ENCODE results near the gene IGF1. TPM values are rescaled to one million over a fixed set of nuclear protein-coding genes. Genes with fewer than 3 reads are reported as not detected.

IGF1 gene
- total and polyA plus RNA-seq, 2 experiments from 2014 or later: 2.3 to 2.9 TPM

- Histone ChIP-seq H3K9ac (no peak overlapping the region), H3K36me3 (ENCODE audit: low read depth) (no peaks in the 10 kb centered on the region), H3F3A (ENCODE audit: insufficient read depth) (no peaks in the 10 kb centered on the region), H3K9me2 (ENCODE audit: insufficient read depth) (no peaks in the 10 kb centered on the region), H3K4me1 (ENCODE audit: insufficient read depth) (no peaks in the 10 kb centered on the region), H3K27ac (no peak overlapping the region), H3K27me3 (replicated peaks; ENCODE audit: insufficient read depth) (no peaks in the 10 kb centered on the region), H3K9me3 (ENCODE audit: low read depth) (no peaks in the 10 kb centered on the region), H3K79me2 (ENCODE audit: insufficient read depth) (no peaks in the 10 kb centered on the region), H4K20me1 (ENCODE audit: insufficient read depth) (no peaks in the 10 kb centered on the region), H3K4me3 (no peak overlapping the region), H2AFZ (no peak overlapping the region), H3K4me2 (ENCODE audit: unreplicated experiment) (no peak overlapping the region)
- DNase-seq: peak; percentile 6
- 4% methylated on average over 7 of the region's 7 CpGs for WGBS, 2 experiments (ENCODE audit: low coverage in 1 of 2, low lambda C conversion rate in 2 of 2, missing lambda C conversion rate in 2 of 2)
- in situ Hi-C loops (cut with MboI): no loop called here
- TF ChIP-seq EZH2phosphoT487 (IDR thresholded peaks at IDR 0.05; ENCODE audit: insufficient read depth, low read depth) (no peak), EZH2 (IDR thresholded peaks at IDR 0.05; ENCODE audit: insufficient read depth, poor library complexity, severe bottlenecking) (no peak)
Measured at GRCh38 chr12:102406033-102406584, 74.3 kb downstream of the IGF1 start.

- Histone ChIP-seq H4K20me1 (ENCODE audit: insufficient read depth) (no peaks in the 10 kb centered on the region), H3K4me2 (ENCODE audit: unreplicated experiment) (no peak overlapping the region), H3K36me3 (ENCODE audit: low read depth) (no peaks in the 10 kb centered on the region), H3K4me1 (ENCODE audit: insufficient read depth) (no peaks in the 10 kb centered on the region), H3K4me3 (no peak overlapping the region), H3K79me2 (ENCODE audit: insufficient read depth) (no peaks in the 10 kb centered on the region), H3K27ac (no peak overlapping the region), H2AFZ (no peak overlapping the region), H3K9ac (no peak overlapping the region), H3K27me3 (replicated peaks; ENCODE audit: insufficient read depth) (no peaks in the 10 kb centered on the region), H3F3A (ENCODE audit: insufficient read depth) (no peaks in the 10 kb centered on the region), H3K9me3 (ENCODE audit: low read depth) (no peaks in the 10 kb centered on the region), H3K9me2 (ENCODE audit: insufficient read depth) (no peaks in the 10 kb centered on the region)
- DNase-seq: no peak
- 73 to 77% methylated on average over 2 of the region's 2 CpGs for WGBS, 2 experiments (ENCODE audit: low coverage in 1 of 2, low lambda C conversion rate in 2 of 2, missing lambda C conversion rate in 2 of 2)
- TF ChIP-seq EZH2phosphoT487 (IDR thresholded peaks at IDR 0.05; ENCODE audit: insufficient read depth, low read depth): no peak
- TF ChIP-seq EZH2 (IDR thresholded peaks at IDR 0.05; ENCODE audit: insufficient read depth, poor library complexity, severe bottlenecking): no peak
- in situ Hi-C loops (cut with MboI): no loop called here
Measured at GRCh38 chr12:102401087-102401486, 79.3 kb downstream of the IGF1 start.

DNA sequence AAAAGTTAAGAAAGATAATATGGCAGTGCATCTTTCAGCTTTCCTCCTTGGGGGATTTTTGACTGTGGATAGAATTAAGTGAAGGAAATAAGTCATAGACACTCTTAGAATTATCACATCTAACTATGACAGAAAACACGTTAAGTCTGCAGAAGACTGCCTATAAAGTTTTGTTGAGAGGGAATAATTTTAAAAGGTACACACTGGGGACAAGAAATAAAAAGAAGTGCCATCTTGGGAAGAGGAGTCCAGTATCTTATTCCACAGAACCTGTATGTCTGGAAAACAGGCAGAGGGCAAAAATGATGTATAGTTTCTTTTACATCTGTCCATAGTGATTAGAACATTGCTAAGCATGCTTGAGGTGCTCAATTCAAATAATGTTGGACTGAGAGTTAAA, 80.7 kb downstream of the IGF1 start:
- Histone ChIP-seq H3F3A (ENCODE audit: insufficient read depth) (no peaks in the 10 kb centered on the region), H3K4me3 (no peak overlapping the region), H2AFZ (no peak overlapping the region), H3K4me1 (ENCODE audit: insufficient read depth) (no peaks in the 10 kb centered on the region), H3K36me3 (ENCODE audit: low read depth) (no peaks in the 10 kb centered on the region), H3K27ac (no peak overlapping the region), H3K9me3 (ENCODE audit: low read depth) (no peaks in the 10 kb centered on the region), H4K20me1 (ENCODE audit: insufficient read depth) (no peaks in the 10 kb centered on the region), H3K9me2 (ENCODE audit: insufficient read depth) (no peaks in the 10 kb centered on the region), H3K79me2 (ENCODE audit: insufficient read depth) (no peaks in the 10 kb centered on the region), H3K4me2 (ENCODE audit: unreplicated experiment) (no peak overlapping the region), H3K27me3 (replicated peaks; ENCODE audit: insufficient read depth) (no peaks in the 10 kb centered on the region), H3K9ac (no peak overlapping the region)
- in situ Hi-C loops (cut with MboI): no loop called here
- no peak for DNase-seq
- WGBS, 2 experiments (ENCODE audit: low coverage in 1 of 2, low lambda C conversion rate in 2 of 2, missing lambda C conversion rate in 2 of 2): 25 to 41% methylated on average over 1 of the region's 1 CpG
- no peak for TF ChIP-seq EZH2 (IDR thresholded peaks at IDR 0.05; ENCODE audit: insufficient read depth, poor library complexity, severe bottlenecking)
- TF ChIP-seq EZH2phosphoT487 (IDR thresholded peaks at IDR 0.05; ENCODE audit: insufficient read depth, low read depth): no peak

DNA sequence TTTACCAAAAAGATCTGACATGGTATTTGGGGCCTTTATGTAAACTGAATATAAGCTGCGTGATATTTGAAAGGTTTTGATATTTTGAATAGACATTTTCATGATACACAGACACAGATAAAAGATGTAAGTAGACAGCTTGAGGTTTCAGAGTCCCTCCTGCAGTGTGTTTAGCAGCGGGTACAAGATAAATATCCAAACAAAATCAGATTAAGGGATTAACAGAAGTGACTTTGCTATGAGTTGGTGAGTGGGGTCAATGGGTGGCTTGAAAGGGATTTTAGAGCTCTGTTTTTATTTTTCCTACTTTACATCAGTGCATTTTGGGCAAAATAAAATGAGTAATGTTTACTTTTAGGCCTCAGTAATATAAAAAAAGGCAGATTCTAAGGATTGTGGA, 84.1 kb downstream of the IGF1 start:
- TF ChIP-seq EZH2phosphoT487 (IDR thresholded peaks at IDR 0.05; ENCODE audit: insufficient read depth, low read depth): no peak
- TF ChIP-seq EZH2 (IDR thresholded peaks at IDR 0.05; ENCODE audit: insufficient read depth, poor library complexity, severe bottlenecking): no peak
- no peak overlapping the region for H2AFZ ChIP-seq
- DNase-seq: no peak
- no peaks in the 10 kb centered on the region for H3K27me3 ChIP-seq (replicated peaks; ENCODE audit: insufficient read depth)
- no peaks in the 10 kb centered on the region for H3K79me2 ChIP-seq (ENCODE audit: insufficient read depth)
- H3K4me2 ChIP-seq (ENCODE audit: unreplicated experiment): no peak overlapping the region
- 72 to 78% methylated on average over 2 of the region's 2 CpGs for WGBS, 2 experiments (ENCODE audit: low coverage in 1 of 2, low lambda C conversion rate in 2 of 2, missing lambda C conversion rate in 2 of 2)
- no peak overlapping the region for H3K9ac ChIP-seq
- H3K36me3 ChIP-seq (ENCODE audit: low read depth): no peaks in the 10 kb centered on the region
- no peak overlapping the region for H3K27ac ChIP-seq
- in situ Hi-C loops (cut with MboI): no loop called here
- no peak overlapping the region for H3K4me3 ChIP-seq
- H3K9me3 ChIP-seq (ENCODE audit: low read depth): no peaks in the 10 kb centered on the region
- no peaks in the 10 kb centered on the region for H3K9me2 ChIP-seq (ENCODE audit: insufficient read depth)
- H3K4me1 ChIP-seq (ENCODE audit: insufficient read depth): no peaks in the 10 kb centered on the region
- no peaks in the 10 kb centered on the region for H4K20me1 ChIP-seq (ENCODE audit: insufficient read depth)
- no peaks in the 10 kb centered on the region for H3F3A ChIP-seq (ENCODE audit: insufficient read depth)

DNA sequence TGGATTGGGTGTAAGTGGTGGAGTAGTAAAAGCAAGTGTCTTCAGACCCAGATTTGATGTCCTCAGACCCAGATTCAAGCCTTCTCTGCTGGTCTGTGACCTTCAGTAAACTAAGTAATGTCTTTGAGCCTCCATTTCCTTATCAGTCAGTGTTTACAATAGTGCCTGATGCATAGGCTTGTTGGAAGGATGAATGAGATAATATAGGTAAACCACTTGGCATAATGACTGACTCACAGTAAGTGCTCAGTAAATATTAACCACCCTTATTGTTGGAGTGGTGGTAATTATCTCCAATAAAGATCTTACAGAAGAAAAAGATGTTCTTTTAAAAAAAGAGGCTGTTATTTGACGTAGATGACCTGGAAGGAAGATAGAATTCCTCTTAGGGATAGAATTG, 86.2 kb downstream of the IGF1 start:
- Histone ChIP-seq H3K9me3 (ENCODE audit: low read depth) (no peaks in the 10 kb centered on the region), H3K79me2 (ENCODE audit: insufficient read depth) (no peaks in the 10 kb centered on the region), H3K4me3 (no peak overlapping the region), H3K9me2 (ENCODE audit: insufficient read depth) (no peaks in the 10 kb centered on the region), H3K36me3 (ENCODE audit: low read depth) (no peaks in the 10 kb centered on the region), H3K27me3 (replicated peaks; ENCODE audit: insufficient read depth) (no peaks in the 10 kb centered on the region), H2AFZ (no peak overlapping the region), H3K27ac (no peak overlapping the region), H3K9ac (no peak overlapping the region), H4K20me1 (ENCODE audit: insufficient read depth) (no peaks in the 10 kb centered on the region), H3K4me2 (ENCODE audit: unreplicated experiment) (no peak overlapping the region), H3K4me1 (ENCODE audit: insufficient read depth) (no peaks in the 10 kb centered on the region), H3F3A (ENCODE audit: insufficient read depth) (no peaks in the 10 kb centered on the region)
- WGBS, 2 experiments (ENCODE audit: low coverage in 1 of 2, low lambda C conversion rate in 2 of 2, missing lambda C conversion rate in 2 of 2): 65 to 81% methylated on average over 1 of the region's 1 CpG
- DNase-seq: no peak
- no peak for TF ChIP-seq EZH2phosphoT487 (IDR thresholded peaks at IDR 0.05; ENCODE audit: insufficient read depth, low read depth)
- TF ChIP-seq EZH2 (IDR thresholded peaks at IDR 0.05; ENCODE audit: insufficient read depth, poor library complexity, severe bottlenecking): no peak
- in situ Hi-C loops (cut with MboI): no loop called here
